IMR-90 (cell line): ENCODE measurements around the gene PPP1R27. TPM values are rescaled to one million over a fixed set of nuclear protein-coding genes. Genes with fewer than 3 reads are reported as not detected.

ENCODE experiments used
- ATAC-seq: fragments of 200-7000 bp; cut with Tn5 transposase; 2 replicates; pipeline ENCODE4 v1.9.1; 2020; ENCODE audit warnings: low read depth, mild to moderate bottlenecking, moderate library complexity
- BruUV-seq: library from RNA; stranded (reverse); fragments of 400-500 nt; replicated peaks from 2 replicates; lab custom pipeline; 2021; lab: Mats Ljungman, UMichigan
- CTCF ChIA-PET: fragments of 300-600 bp; formaldehyde crosslinking; extraction: SDS; loops from one replicate; lab custom pipeline; 2021; ENCODE audit warnings: antibody characterized with exemption; lab: Yijun Ruan, JAX
- POLR2A ChIA-PET: fragments of 300-600 bp; sonication (Branson Sonifier 250); formaldehyde crosslinking; loops from one replicate; lab custom pipeline; 2022; ENCODE audit warnings: antibody characterized with exemption; ENCODE audit not compliant: unreplicated experiment; lab: Charles Lee
- DNase-seq: peaks from one replicate; pipeline ENCODE4 v3.0.0; 2013
- H2AFZ ChIP-seq: replicated peaks from 2 replicates; pipeline ENCODE3; 2013; ENCODE audit warnings: low read length, mild to moderate bottlenecking; ENCODE audit not compliant: poor library complexity
- H2AK5ac ChIP-seq: 2 replicates; pipeline ENCODE4 v1.6.1; 2013; ENCODE audit warnings: low read depth, low read length, inconsistent platforms
- H2AK9ac ChIP-seq: replicated peaks from 2 replicates; pipeline ENCODE3; 2013; ENCODE audit warnings: mild to moderate bottlenecking, low read depth, low read length, moderate library complexity; ENCODE audit not compliant: poor library complexity
- H2BK120ac ChIP-seq: 2 replicates; pipeline ENCODE4 v1.6.1; 2013; ENCODE audit warnings: low read depth, low read length, inconsistent platforms
- H2BK15ac ChIP-seq: 3 replicates; pipeline ENCODE4 v1.6.1; 2013; ENCODE audit warnings: low read depth, low read length, inconsistent platforms
- H2BK20ac ChIP-seq: 2 replicates; pipeline ENCODE4 v1.6.1; 2013; ENCODE audit warnings: low read depth, mild to moderate bottlenecking, inconsistent platforms, low read length, moderate library complexity
- H2BK5ac ChIP-seq: 2 replicates; pipeline ENCODE4 v1.6.1; 2013; ENCODE audit warnings: mild to moderate bottlenecking, low read depth, low read length, inconsistent platforms; ENCODE audit not compliant: poor library complexity, severe bottlenecking
- H3K14ac ChIP-seq: replicated peaks from 2 replicates; pipeline ENCODE4 v1.6.1; 2013; ENCODE audit warnings: low read depth, low read length, inconsistent platforms
- H3K18ac ChIP-seq: 2 replicates; pipeline ENCODE4 v1.6.1; 2013; ENCODE audit warnings: low read depth, low read length, control low read depth
- H3K23ac ChIP-seq: 2 replicates; pipeline ENCODE4 v1.6.1; 2013; ENCODE audit warnings: low read depth, low read length, inconsistent platforms
- H3K27ac ChIP-seq: 2 replicates; pipeline ENCODE4 v1.5.1; 2013; ENCODE audit warnings: mild to moderate bottlenecking, control low read depth, low read length; ENCODE audit not compliant: insufficient read depth
- H3K27me3 ChIP-seq: 2 replicates; pipeline ENCODE4 v1.6.1; 2013; ENCODE audit warnings: low read length; ENCODE audit not compliant: control insufficient read depth, insufficient read depth
- H3K36me3 ChIP-seq: 2 replicates; pipeline ENCODE4 v1.6.1; 2013; ENCODE audit warnings: low read length, mixed read lengths; ENCODE audit not compliant: control insufficient read depth, insufficient read depth
- H3K4ac ChIP-seq: 2 replicates; pipeline ENCODE4 v1.6.1; 2013; ENCODE audit warnings: low read depth, low read length, inconsistent platforms
- H3K4me1 ChIP-seq: 2 replicates; pipeline ENCODE4 v1.6.1; 2013; ENCODE audit warnings: low read length, mixed read lengths; ENCODE audit not compliant: control insufficient read depth, insufficient read depth
- H3K4me2 ChIP-seq: 2 replicates; pipeline ENCODE4 v1.6.1; 2013; ENCODE audit warnings: low read depth, mild to moderate bottlenecking, control low read depth, low read length, moderate library complexity
- H3K4me3 ChIP-seq: 2 replicates; pipeline ENCODE4 v1.5.1; 2013; ENCODE audit warnings: low read depth, mild to moderate bottlenecking, control low read depth, low read length, moderate library complexity; ENCODE audit not compliant: insufficient read depth
- H3K56ac ChIP-seq: 2 replicates; pipeline ENCODE4 v1.6.1; 2013; ENCODE audit warnings: low read length, inconsistent platforms; ENCODE audit not compliant: insufficient read depth; ENCODE audit errors: extremely low read depth
- H3K79me1 ChIP-seq, 2 experiments: 2 replicates each; pipeline ENCODE4 v1.6.1; 2013; ENCODE audit warnings: low read length in 2 of 2, inconsistent platforms in 1 of 2, low read depth in 1 of 2
- H3K9ac ChIP-seq: 2 replicates; pipeline ENCODE4 v1.6.1; 2013; ENCODE audit warnings: low read depth, low read length, control low read depth
- H3K9me1 ChIP-seq: 2 replicates; pipeline ENCODE4 v1.6.1; 2013; ENCODE audit warnings: low read length, inconsistent platforms; ENCODE audit not compliant: insufficient read depth
- H3K9me3 ChIP-seq: 2 replicates; pipeline ENCODE4 v1.6.1; 2013; ENCODE audit warnings: low read length; ENCODE audit not compliant: control insufficient read depth, insufficient read depth
- H4K20me1 ChIP-seq: 2 replicates; pipeline ENCODE4 v1.6.1; 2013; ENCODE audit warnings: low read length, inconsistent platforms; ENCODE audit not compliant: insufficient read depth
- H4K5ac ChIP-seq: 2 replicates; pipeline ENCODE4 v1.6.1; 2013; ENCODE audit warnings: mild to moderate bottlenecking, low read depth, low read length, control low read depth
- H4K8ac ChIP-seq, 2 experiments: 2 replicates each; pipeline ENCODE4 v1.6.1; 2013; ENCODE audit warnings: low read depth in 2 of 2, low read length in 2 of 2, control low read depth in 1 of 2, inconsistent platforms in 1 of 2
- H4K91ac ChIP-seq: 2 replicates; pipeline ENCODE4 v1.6.1; 2013; ENCODE audit warnings: low read depth, low read length, inconsistent platforms; ENCODE audit not compliant: insufficient read depth
- NFE2L2 ChIP-seq: fragments of 150-350 bp; IDR thresholded peaks from 2 replicates; pipeline ENCODE4 v1.6.1; 2016; ENCODE audit warnings: low read depth, mild to moderate bottlenecking, low read length
- RAD21 ChIP-seq: IDR thresholded peaks from 2 replicates; pipeline ENCODE4 v1.6.1; 2012; ENCODE audit warnings: low read length, improper control_type of control experiment
- RFX5 ChIP-seq: IDR thresholded peaks from 2 replicates; pipeline ENCODE4 v1.8.0; 2012; ENCODE audit warnings: low read depth, mild to moderate bottlenecking, low read length, moderate library complexity
- WGBS, 2 experiments: methylation state at CpG; one replicate each; pipeline versions ENCODE4 v1.1.5 to v1.1.7; 2013; ENCODE audit warnings: missing lambda C conversion rate in 2 of 2; ENCODE audit not compliant: insufficient read length in 1 of 2; ENCODE audit errors: extremely low coverage in 2 of 2; 5-methylcytosine and 5-hydroxymethylcytosine counted together
- dilution Hi-C: fragments of 300-500 bp; cut with HindIII; formaldehyde crosslinking; loops from one replicate; pipeline ENCODE4 v1.14.3; 2018; ENCODE audit warnings: low sequenced_read_pairs; ENCODE audit not compliant: unreplicated experiment
- in situ Hi-C: fragments of 300-500 bp; cut with MboI; formaldehyde crosslinking; loops from 3 replicates; pipeline ENCODE4 v1.14.3; 2019; ENCODE audit warnings: low sequenced_read_pairs, inconsistent platforms, mixed read lengths
- intact Hi-C: fragments of 100-400 bp; cut with micrococcal nuclease; formaldehyde crosslinking; loops from 2 replicates; pipeline ENCODE4 v1.10.0; 2022
- polyA plus RNA-seq, 3 experiments: library from polyadenylated mRNA; depleted of rRNA; stranded (reverse); fragments of >200 nt; gene quantifications; 2 replicates each; pipeline ENCODE4 v1.2.3, GENCODE V29; 2012; ENCODE audit warnings: low replicate concordance in 1 of 3
- total RNA-seq: library from RNA; depleted of rRNA; stranded (reverse); fragments of >200 nt; gene quantifications from 2 replicates; pipeline ENCODE4 v1.2.3, GENCODE V29; 2012

The PPP1R27 gene
- total and polyA plus RNA-seq, 2 of the 4 experiments (the other 2 are of a cell fraction), result 0.21 TPM; not detected in 1

- TF ChIP-seq RFX5, result no peak
Measured at GRCh38 chr17:81863833-81864768, 29.3 kb upstream of the PPP1R27 start (continued).

GRCh38 chr17:81863123-81863675 is 28.3 kb upstream of the PPP1R27 start:
- Histone ChIP-seq H2AK9ac (peak overlapping the region; percentile 70), H3K56ac (no peak overlapping the region), H3K4me1 (peaks cover 29% of the 10 kb centered on the region), H2BK15ac (no peak overlapping the region), H3K9me3 (no peaks in the 10 kb centered on the region), H2AK5ac (peak overlapping the region; percentile 30; the same call in 1 of the 2 replicates), H4K91ac (no peak overlapping the region), H3K14ac (no peak overlapping the region), H3K18ac (no peak overlapping the region), H2BK20ac (no peak overlapping the region), H3K79me1 (peaks cover 17 to 79% of the 10 kb centered on the region in 2 experiments; a peak in 3 of 4 replicates), H4K8ac (peak overlapping the region in 1 of 2 experiments; percentile 0; a peak in 1 of 4 replicates), H3K23ac (peak overlapping the region; percentile 24; the same call in 1 of the 2 replicates), H3K4me3 (no peak overlapping the region), H2BK5ac (no peak overlapping the region), H3K27me3 (no peaks in the 10 kb centered on the region), H3K27ac (no peak overlapping the region), H2AFZ (no peak overlapping the region), H3K4me2 (no peak overlapping the region), H2BK120ac (no peak overlapping the region), H3K4ac (no peak overlapping the region), H4K5ac (no peak overlapping the region), H3K9ac (no peak overlapping the region), H3K36me3 (peaks cover 38% of the 10 kb centered on the region), H3K9me1 (peaks cover 16% of the 10 kb centered on the region), H4K20me1 (peaks cover 49% of the 10 kb centered on the region)
- WGBS, 2 experiments, result 50% methylated on average over 1 of the region's 6 CpGs; no CpG with 5 or more reads in 1 of the 2 experiments
- ChIA-PET CTCF (no interaction called here), POLR2A (no interaction called here)
- in situ Hi-C loops, result no loop called here
- BruUV-seq, result TSS peak; percentile 35
- TF ChIP-seq NFE2L2 (no peak), RAD21 (no peak)
- DNase-seq (no peak), ATAC-seq (no peak)
- dilution Hi-C loops, result no loop called here
- intact Hi-C loops, result no loop called here
